ENCODE data around the gene TELO2. TPM values are rescaled to one million over a fixed set of nuclear protein-coding genes. Genes with fewer than 3 reads are reported as not detected.

TELO2 gene
- 7.9 TPM for total RNA-seq (ENCODE audit: insufficient read depth, low replicate concordance)

- peak; percentile 78 for DNase-seq (ENCODE audit: low spot score)
These were observed at the start of gene TELO2 for GRCh38 chr16:1492923-1493745. Gene TELO2 (plus strand): TSS chr16:1493360. CDS start chr16:1494282, 922 bp downstream.

GRCh38 chr16:1443403-1443973, 49.7 kb upstream of the TELO2 start:
- DNase-seq (ENCODE audit: low spot score): no peak

- DNase-seq (ENCODE audit: low spot score): no peak
These were observed 49.0 kb upstream of the TELO2 start, which contains the start of gene CCDC154 for GRCh38 chr16:1443980-1444729. Gene CCDC154 (minus strand): TSS chr16:1444556. CDS start chr16:1444322, 234 bp downstream.

- DNase-seq (ENCODE audit: low spot score): no peak
These were observed 48.2 kb upstream of the TELO2 start for GRCh38 chr16:1444730-1445517.

- no peak for DNase-seq (ENCODE audit: low spot score)
These were observed 47.5 kb upstream of the TELO2 start for GRCh38 chr16:1445518-1446203.

- DNase-seq (ENCODE audit: low spot score): no peak
These were observed 46.7 kb upstream of the TELO2 start for GRCh38 chr16:1446296-1447080.

- DNase-seq (ENCODE audit: low spot score): no peak
These were observed 45.2 kb upstream of the TELO2 start for GRCh38 chr16:1447965-1448364.

- no peak for DNase-seq (ENCODE audit: low spot score)
These were observed 44.5 kb upstream of the TELO2 start for GRCh38 chr16:1448536-1449116.

GRCh38 chr16:1449201-1449788, 43.9 kb upstream of the TELO2 start:
- DNase-seq (ENCODE audit: low spot score): no peak

GRCh38 chr16:1450218-1450617, 42.9 kb upstream of the TELO2 start:
- no peak for DNase-seq (ENCODE audit: low spot score)

- DNase-seq (ENCODE audit: low spot score): no peak
These were observed 42.3 kb upstream of the TELO2 start for GRCh38 chr16:1450841-1451240.

GRCh38 chr16:1451702-1452392, 41.3 kb upstream of the TELO2 start:
- DNase-seq (ENCODE audit: low spot score): no peak

- DNase-seq (ENCODE audit: low spot score): no peak
These were observed 40.6 kb upstream of the TELO2 start for GRCh38 chr16:1452530-1452929.

- no peak for DNase-seq (ENCODE audit: low spot score)
These were observed 39.8 kb upstream of the TELO2 start for GRCh38 chr16:1453316-1453715.

GRCh38 chr16:1454561-1454960, 38.6 kb upstream of the TELO2 start:
- no peak for DNase-seq (ENCODE audit: low spot score)

GRCh38 chr16:1455190-1456171, 37.7 kb upstream of the TELO2 start:
- DNase-seq (ENCODE audit: low spot score): no peak

GRCh38 chr16:1456951-1457350, 36.2 kb upstream of the TELO2 start:
- no peak for DNase-seq (ENCODE audit: low spot score)
